Effector CD8-positive, alpha-beta T cell (primary cell): ENCODE results near the gene CC2D2A.

Source experiments
- DNase-seq: peaks from one replicate; lab custom pipeline; 2025; lab: John Stamatoyannopoulos, UW
- total RNA-seq, 4 experiments: gene quantifications; one replicate each; lab custom pipeline; 2026; lab: John Stamatoyannopoulos, UW

CC2D2A gene
- total RNA-seq: 0 to 0.18 (median 0.04) reads per million in 4 experiments

DNA sequence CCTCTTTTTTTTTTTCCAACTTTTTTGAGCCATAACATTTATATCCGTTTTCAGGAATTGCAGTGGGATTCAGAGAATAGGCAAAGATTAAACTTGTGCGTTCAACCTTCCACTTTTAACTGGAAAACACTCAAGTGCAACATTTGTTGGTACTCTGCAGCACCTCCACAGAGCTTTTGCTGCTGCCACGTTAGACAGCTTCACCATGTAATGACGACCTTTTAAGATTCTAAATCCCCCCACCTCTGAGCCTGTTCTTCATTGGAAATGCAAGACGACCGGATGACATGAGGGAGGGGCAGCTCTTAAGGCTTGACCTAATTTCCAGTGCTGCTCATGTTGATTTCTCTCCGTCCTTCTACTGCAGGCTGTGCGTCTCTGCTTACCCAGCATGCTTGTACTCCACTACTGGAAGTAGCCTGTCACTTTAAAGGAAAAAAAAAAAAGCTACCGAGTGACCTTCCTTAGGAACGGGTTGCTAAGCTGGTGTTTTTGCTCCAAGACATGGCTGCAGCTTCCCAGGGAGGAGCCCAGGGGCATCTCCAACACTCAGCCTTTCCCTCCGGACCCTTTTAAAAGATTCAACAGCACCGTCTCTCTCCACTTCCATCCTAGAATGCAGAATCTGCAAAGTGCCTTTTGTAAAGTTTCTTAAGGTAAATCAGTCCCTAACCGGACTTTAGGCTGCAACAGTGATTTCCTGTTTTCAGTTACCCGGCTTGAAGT is at the start of gene CC2D2A:
Gene CC2D2A (plus strand): TSS at position 481 of the 726 bp plus-strand sequence. CDS start 6,051 bp downstream, outside the sequence.
- DNase-seq: no peak

DNA sequence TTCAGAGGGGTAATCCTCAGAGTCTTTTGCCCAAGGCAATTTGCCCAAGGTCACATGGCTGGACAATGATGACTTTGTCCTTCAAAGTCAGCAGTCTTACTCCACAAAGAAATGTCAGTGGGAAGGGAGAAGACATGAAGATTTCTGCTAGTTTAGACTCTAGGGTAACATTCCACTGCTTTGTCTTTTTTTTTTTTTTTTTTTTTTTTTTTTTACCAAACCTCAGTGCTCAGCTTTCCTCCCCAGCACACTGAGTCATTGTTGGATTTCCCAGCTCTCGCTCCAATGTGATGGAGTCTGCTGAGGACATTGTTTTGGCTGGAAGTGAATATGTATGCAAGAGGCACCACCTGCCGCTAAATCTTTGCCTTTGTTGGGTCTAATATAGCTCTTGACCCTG is 49.0 kb upstream of the CC2D2A start:
- DNase-seq: no peak

DNA sequence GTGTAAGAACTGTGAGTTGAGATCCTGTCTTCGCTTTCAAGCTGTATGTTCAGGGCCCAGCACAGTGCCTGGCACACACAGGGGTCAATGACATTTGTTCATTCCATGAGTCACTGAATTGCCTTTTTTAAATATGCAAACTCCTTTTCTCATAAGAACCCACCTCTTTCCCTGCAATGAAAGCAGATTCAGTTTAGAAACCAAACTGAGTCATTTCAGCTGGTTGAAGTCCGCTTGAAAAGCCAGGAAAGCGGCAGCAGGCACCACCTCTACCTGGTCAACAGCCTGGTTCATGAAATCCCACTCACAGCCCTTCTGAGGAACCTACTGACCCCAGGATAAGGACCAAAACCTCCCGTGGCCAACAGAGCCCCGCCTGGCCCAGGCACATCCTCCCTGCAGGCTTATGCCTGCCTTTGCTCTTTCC is 46.4 kb upstream of the CC2D2A start:
- no peak for DNase-seq

DNA sequence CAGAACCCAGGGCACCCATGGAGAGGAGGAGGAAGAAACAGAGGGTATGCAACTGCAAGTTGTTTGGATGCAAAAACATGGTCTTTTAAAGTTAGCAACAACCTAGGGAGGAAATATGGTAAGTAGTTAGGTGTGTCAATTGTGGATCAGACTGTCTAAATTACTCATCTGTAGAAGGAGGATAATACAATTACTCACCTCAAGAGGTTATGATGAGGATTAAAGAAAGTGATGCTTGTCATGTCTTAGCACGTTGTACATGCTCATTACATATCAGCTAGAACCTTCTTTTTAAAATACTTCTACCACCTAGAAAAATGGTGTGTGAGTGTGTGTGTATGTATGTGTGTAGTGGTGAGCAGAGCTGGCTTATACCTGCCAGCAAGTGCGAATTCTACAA is 44.2 kb upstream of the CC2D2A start:
- no peak for DNase-seq

DNA sequence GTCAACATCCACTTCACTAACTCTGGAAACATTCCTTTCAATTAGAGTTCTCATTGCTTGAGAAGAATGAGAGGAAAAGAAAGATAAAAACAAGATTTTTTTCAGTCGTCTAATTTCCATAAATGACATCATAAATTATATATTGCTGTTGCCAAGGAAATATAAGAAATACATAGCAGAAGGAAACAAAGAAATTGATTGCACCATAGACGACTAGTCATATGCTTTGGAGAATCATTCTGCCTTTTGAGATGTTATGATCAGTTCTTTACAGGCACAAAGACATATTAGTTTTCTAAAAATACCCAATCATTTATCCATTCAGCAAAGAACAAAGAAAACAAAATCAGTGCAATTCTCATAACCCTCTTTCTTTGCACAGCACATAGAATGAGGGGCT is 42.5 kb upstream of the CC2D2A start:
- no peak for DNase-seq

DNA sequence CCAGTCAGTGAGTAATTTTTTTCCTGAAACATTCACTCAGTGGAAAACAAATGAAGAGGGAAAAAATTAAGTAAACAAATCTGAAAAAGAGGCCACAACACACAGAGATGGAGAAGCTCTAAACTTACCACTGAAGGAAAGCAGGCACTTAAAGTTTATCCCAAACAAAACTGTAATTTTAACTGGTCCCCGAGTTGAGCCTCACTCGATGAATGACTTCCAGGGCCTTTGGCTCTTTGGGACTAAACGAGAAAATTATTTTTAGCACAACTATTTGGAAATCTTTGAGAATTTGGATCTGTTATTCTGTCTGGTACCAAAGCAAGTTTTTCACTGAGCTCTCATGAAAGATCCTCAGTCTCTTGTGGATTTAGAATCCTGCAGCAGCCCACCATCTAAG is 42.0 kb upstream of the CC2D2A start, which contains the start of gene C1QTNF7:
Gene C1QTNF7 (plus strand): TSS at position 333 of the 400 bp plus-strand sequence. CDS start 7,711 bp downstream, outside the sequence.
- no peak for DNase-seq

DNA sequence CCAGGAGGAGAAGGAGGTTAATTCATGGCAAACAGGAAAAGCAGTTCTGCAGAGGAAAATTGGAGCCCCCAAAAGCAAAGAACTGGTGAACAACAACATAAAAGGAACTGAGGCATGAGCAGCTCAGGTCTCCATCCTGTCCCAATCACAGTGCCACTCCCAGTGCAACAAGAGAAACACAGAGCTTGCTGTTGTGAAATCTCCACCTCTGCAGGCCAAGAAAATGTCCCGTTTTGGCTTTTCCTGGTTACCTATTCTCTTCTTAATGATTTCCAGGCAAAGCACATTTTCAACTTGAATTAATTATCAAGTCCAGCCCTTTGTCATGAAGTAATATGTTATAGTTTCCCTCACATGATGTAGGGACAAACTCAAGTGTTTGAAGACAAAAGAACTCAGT is 41.1 kb upstream of the CC2D2A start:
- no peak for DNase-seq

DNA sequence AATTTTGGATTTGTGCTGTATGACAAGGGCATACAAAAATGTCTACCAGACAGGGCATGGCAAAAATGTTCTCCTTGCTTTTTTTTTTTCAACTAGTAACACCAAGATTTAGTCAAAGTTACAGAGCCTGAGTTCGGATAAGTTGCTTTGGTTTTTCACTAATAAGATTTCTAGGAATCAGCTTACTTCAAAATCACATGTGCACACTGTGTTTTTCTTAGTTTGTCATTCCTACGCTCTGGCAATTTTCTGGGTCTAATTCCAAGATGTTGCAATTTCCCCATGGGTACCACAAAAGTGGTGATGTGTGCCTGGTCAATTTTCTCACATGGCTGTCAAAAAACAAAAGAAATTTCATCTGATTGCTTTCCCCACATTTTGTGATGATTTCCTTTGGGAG is 35.6 kb upstream of the CC2D2A start:
- DNase-seq: no peak

DNA sequence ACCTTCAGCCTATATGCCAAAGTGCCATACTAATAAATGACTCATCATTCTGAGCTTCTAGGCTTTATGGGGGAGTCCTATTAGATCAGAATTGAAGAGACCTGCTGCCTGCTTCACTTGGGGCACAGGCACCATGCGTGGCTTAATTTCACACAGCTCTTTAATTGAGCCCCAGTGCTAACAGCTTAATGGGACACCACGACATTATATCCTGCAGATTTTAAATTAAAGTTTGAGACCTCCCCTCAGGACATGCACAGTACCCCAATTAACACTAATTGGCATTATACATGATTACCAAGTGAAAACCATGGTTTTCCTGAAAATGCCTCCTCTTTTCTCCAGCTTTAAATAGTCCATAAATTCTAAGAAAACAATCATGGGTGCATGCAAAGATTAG is 35.0 kb upstream of the CC2D2A start:
- no peak for DNase-seq

DNA sequence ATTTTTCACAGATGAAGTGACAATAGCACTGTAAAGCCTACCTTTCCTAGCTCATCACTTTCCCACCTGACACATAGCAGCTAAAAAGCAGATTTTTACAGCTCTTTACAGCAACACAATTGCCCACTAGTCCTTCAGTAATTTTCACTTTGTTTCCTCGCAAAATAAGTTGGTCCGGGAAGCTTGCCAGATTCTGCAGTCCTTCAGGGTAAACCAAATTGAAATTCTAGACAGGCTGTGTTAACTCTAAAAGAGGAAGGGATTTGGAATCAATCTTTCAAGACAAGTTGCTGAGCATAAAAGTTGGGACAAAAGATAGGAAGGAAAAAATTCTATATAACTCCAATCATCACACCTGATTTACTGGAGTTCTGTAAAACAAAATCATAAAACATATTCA is 33.2 kb upstream of the CC2D2A start:
- no peak for DNase-seq

DNA sequence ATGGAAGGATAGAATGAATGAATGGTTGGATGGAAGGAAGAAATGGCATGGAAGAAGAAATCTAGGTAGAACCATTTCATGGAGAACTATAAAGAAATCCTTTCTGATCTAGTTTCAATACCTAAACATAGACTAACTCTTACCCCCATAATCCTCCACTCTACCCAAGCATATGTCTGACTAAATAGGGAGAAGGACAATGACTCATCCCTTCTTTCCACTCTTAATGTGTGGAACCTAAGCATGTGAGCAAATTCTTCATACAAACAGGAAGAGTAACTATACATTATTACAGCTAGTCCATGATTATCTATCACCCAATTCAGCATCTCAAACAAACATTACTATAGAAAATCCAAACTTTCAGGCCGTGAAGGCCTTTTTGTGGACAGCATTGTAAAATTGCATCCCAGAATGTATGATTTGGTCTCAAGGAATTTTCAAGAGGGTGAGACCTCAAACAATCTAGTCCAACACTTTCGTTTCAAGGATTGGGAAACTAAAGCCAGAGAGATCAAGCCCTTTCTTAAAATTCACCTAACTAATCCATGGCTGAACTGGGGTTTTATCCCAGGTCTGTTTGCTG is 30.6 kb upstream of the CC2D2A start:
- DNase-seq: no peak

DNA sequence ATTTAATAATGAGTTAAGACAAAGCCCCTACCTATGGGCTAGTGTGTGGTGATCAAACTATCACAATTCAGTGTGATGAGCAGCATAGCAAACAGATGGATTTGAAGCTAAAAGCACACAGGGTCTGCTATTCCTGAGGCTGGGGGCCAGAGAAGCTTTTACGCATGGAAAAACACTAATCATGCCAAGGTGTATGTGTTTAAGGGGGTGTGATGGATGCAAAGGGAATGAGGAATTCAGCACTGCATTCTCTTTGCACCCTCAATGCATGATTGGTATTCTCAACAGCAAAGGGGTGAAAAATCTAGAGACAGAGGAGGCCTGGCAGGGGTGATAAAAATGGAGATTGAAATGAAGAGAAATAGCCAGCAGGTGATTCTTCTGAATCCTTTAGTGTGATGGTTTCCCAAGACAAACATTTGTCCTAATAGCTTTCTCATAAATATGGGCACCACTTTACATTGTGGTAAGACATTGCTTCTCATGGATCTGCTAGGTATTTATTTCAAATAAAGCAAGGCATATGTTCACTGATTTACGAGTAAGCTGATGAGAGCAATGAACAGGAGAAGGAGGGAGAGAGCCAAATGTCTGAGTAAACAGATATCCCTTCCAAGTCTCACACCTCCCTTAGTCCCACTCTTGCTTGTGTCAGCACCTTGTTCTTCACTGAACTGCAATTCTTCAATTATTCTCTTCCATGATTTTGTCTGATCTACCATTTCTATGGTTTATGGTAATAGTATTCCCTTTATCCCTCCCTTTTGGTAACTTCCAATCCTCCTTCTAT is 26.1 kb upstream of the CC2D2A start:
- no peak for DNase-seq

DNA sequence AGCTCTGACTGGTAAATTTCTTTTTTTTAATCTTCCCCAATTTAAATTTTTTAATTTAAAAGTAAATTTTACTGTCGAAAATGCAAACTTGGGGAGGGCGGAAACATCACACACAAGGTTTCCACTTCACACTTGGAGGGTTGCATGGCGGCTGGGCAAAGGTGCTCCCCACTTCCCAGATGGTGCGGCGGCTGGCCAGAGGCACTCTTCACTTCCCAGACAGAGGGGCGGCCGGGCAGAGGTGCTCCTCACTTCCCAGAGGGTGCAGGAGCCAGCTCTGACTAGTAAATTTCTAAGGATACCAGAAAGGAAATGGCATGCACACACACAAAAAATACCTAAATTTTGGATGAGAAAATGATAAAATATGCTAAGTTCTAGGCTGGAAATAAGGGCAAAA is 25.4 kb upstream of the CC2D2A start:
- DNase-seq: no peak

DNA sequence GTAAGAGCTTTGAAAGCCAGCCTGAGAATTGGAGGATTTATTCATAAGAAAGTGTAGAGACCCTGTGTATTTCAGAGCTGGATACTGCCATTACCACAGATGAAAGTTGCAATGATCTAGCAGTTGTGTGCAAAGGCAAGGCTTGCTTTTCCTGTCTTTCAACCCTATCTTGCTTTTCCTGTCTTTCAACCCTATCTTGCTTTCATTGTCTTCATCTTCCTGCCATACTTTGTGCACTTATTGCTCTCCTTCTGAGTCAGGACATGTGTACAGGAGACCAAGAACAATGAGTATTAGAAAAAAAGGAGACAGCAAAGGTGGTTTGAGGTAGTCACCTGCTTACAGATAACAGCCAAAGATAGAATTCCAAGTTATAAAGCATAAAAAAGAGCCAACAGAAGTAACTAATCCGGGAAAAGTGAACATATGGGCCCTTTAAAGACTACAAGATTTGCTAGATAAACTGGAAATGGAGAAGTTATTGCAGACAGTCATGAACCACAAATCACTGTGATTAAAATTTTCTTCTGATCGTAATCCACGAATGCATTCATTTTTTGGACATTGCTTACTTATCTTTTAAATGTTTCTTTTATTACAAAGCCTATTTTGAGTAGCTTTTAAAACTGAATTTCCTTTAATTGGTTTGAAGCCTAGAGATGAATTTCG is 24.7 kb upstream of the CC2D2A start:
- DNase-seq: no peak

DNA sequence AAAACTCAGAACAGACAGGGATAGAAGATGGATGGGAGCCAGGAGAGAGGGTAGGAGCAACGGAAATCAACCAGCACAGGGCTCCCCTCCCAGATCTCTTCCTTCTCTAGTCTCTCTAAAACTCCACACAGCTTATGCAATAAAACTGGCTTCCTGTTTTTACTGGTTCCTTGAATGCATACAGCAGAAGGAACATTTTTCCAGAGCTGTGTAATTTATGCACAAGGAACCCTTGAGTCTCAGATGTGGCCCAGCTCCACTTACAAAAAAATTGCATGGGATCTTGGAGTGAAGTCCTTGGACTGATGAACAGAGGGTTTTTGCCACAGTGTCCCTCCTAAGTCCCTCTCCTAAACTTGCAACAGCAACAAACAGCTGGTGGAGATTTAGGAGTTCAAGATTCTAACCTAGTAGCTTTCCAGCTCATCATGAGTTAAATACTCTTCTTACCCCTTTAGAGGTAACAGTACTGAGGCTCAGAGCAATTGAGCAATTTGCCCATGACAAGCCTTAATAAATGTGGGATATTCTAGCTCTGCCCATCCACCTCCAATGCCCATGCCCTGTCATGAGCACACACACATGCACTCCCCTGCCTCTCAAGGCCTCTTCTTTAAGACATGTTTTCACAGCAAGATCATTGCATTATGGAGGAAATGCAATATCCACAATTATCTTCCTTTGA is 18.4 kb upstream of the CC2D2A start:
- no peak for DNase-seq

DNA sequence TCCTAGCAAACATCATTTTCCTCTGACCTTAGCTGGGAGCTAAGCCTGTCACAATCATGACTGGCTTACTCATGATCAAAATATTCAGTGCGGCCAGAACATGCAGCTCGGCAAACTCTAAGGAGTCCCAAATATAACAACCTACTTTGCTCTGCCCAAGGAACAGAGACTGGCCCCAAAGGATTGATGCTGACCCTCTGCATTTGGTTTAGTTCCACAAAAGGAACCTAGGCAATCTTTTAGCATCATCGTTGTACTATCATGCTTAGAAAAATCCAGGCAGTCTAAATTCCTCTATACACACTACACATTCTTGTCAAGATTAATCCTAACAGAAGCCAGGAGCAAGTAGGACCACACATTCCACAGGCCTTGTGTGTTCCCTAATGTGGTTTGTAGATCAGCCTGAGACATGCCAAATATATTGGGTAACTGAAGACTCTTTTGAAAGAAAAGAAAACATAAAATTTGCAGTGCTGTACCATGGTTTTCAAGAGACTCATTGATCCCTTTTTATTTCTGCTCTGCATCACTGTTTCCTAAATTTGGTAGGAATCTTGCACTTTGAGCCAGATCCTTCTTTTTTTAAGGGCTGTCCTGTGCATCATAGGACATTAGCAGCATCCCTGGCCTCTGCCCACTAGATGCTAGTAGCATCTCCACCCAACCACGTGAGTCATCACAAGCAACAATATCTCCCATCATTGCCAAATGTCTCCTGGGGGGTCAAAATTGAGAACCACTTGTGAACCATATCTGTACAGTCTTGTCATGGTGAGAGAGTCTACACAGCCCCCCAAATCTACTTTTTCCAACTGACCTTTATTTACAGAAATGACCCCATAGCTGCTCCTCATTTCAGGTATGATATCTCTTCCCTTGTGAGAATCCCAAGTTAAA is 17.6 kb upstream of the CC2D2A start:
- DNase-seq: no peak

DNA sequence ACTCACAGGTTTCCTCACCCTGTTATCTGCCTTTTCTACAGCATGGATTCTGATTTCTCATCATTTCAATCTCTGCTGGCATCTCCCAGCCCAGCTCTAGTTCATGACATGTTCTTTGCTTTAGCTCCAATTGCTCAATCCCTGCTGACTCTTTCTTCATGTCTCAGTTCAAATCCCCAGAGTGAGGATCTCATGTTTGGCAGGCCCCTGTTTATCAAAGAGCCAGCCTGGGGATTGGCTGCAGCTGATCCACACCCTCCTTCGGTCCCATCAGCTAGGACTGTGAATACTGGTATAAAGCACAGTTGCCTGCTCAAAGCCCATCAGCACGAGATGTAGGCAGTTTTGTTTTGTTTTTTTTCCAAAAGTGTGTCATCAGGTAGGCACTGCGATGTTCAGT is 14.4 kb upstream of the CC2D2A start:
- DNase-seq: no peak

DNA sequence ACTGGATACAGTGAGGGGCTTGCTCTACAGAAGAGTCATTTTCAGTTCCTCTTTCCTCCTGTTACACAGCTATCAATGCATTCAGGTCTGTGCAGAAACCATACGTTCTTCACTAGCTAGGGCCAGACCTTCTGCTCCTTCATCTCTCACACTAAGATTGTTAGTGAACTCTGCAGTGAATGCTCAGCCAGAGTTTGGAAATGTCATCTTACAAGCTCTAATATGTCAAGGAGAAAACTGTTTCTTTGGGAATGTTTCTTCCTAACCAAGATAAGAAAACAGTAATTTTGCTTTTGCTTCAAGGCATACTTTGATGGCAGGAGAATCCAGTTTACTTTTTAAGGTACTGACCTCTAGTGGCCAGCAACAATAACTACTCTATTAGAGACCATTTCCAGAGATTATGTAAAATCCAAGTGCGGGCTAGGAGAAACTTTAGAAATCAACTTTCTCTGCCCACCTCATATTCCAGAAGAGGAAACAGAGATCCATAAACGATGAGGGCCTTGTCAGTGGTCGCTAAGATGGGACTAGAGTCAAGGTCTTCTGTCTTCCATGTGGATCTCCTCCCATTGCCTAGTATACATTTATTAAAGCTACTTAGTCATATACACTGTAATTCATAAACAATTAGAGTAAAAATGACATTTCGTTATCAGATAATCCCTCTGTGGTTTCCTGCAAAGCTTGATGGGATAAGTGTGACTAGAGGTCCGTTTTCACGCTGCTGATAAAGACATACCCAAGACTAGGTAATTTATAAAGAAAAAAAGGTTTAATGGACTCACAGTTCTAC is 12.1 kb upstream of the CC2D2A start:
- DNase-seq: no peak

DNA sequence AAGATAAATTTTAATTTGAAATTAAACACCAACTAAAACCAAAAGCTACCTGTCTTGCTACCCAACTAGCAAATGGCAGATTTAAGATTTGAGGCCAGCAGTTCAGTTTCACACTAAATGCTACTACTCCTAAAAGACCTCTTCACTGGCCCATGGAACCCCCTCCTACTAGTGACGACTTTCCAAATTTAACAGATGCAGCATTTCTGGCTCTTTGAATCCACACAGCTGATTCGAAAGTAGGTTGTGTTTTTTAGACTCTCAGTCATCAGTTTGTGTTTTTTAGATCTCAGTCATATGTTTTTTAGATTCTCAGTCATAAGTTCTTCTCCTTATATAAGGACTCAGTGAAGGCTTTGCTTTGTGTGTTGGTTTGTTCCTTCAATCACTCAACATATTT is 11.1 kb upstream of the CC2D2A start:
- no peak for DNase-seq

DNA sequence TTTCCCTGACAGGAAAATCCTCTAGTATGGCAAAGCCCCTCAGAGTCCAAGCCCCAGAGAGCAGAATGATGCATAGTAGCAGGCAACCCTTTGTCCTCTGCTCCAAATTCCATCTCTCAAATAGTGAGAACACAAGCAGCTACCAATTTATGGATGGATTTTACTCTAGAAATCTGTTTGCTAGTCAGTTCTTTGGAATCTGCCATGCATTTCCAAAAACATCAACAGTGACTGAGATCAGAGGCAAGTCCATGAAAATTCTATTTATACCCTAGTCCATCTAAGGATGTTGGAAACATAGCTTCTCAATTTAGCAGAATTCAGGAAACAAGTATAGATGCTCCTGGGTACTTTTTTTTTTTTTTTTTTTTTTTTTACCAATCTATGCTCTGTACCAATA is 10.0 kb upstream of the CC2D2A start:
- DNase-seq: no peak
